Muscle of back (tissue), 11 donors: ENCODE results near the gene EPHB1. TPM values are rescaled to one million over a fixed set of nuclear protein-coding genes. Genes with fewer than 3 reads are reported as not detected.

Experiments
- DNase-seq, 3 donors: peaks; one replicate each; pipeline versions ENCODE4 v3.0.0 to v3.0.0-alpha.2; 2013
- polyA plus RNA-seq, 10 donors: library from polyadenylated mRNA; unstranded; fragments of 120-200 nt; gene quantifications; one replicate each; pipeline ENCODE4 v1.2.1, GENCODE V29; 2013; ENCODE audit not compliant: insufficient read length in 10 of 10

EPHB1 gene
- polyA plus RNA-seq, 10 donors = 21.9 to 44.0 (median 36.0) TPM

DNA sequence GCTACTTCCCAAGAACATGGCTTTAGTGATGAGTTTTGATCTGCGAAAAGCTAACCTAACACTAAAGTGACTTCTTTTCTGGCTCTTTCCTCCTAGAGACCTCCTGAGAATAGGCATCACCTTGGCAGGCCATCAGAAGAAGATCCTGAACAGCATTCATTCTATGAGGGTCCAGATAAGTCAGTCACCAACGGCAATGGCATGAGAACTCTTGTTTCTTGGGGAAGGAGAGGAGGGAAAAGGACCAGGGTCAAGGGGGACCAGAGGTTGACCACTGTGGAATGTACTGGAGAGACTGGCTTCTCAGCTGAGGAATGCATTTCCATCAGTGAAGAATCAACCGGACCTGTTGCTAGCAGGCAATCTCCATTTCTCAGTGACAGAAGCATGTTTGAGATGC is 463.9 kb downstream of the EPHB1 start:
- no peak for DNase-seq

DNA sequence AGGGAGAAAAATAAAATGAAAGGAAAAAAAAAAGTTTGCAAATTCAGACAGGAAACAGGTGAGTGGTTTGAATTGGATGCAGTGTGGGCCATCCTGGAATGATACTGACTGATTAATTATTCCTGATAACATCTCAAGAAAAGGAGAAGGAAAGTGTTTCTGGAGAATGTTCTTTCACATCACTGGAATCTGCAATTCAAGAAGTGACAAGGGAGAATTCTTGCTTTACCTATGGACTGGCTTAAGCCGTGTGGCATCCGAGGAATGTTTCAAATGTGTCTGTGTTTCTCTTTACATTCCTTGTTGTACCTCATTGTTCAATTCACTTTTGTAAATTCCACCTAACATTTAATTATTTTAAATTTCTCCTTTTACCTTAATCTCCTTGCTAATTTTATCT is 465.0 kb downstream of the EPHB1 start:
- DNase-seq = no peak

DNA sequence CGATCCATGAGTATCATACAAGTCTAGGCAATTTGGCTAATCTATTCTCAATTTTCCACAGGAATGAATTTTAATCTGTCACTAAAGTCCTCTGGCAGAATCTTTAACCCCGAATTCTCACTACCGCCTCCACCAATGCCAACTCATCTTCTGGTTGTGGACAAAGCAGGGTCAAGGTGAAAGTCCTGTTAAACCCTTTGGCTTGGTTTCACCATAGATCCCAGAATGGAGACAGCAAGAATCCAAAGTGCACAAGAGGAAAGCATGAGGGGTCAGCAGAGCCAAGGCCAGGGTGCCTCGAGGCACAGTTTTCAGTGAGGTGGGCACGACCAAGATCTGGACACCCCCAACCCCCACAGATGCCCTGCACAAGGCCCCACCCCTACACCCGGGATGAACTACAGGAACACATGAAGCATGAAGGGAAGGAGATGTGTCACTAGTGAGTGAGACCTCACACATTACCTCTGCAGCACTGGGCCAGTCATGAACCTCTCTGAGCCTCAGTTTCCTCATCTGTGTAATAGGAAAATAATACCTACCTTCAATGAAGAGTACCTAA is 466.2 kb downstream of the EPHB1 start:
- DNase-seq = no peak

- DNase-seq = no peak
Observed at GRCh38 chr3:135261916-135262315, 466.9 kb downstream of the EPHB1 start.

DNA sequence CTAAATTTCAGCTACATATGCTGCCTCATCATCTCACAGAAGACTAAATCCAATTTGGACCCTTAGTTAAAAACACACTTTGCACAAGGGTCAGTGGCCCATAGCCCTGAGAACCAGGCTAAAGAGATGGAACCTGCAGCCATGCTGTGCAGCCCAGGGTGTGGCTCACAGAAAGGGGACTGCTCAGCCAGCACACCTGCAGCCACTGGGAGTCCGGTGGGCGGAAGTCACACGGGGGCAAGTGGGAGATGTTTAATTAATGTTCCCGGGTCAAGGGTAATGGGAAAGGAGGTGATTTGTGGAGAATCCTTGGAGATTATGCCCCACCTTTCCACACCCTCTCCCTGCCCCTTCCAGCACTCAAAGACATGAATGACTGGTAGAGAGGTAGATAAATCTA is 467.4 kb downstream of the EPHB1 start:
- DNase-seq = no peak

DNA sequence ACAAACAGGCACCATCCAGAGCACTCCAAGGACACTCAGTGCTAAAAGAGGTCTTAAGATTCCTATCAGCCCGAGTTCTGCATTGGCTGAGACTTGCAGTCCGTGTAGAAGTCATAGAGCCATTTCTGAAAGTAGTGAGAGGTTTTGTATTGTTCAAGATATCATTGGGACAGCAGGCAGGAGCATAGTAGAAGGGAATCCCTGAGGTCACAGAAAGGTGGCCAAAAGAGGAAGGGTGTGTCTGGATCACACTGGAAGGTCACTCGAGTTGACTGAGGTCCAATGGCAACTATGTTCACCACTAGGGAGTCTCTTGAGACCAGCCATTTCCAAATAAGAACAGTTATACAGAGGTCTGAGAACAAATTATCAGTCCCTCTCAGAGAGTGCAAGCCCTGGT is 468.3 kb downstream of the EPHB1 start:
- DNase-seq = no peak

- no peak for DNase-seq
Observed at GRCh38 chr3:135267487-135267886, 472.4 kb downstream of the EPHB1 start.

GRCh38 chr3:135268941-135269532 is 474.0 kb downstream of the EPHB1 start:
- DNase-seq = no peak

DNA sequence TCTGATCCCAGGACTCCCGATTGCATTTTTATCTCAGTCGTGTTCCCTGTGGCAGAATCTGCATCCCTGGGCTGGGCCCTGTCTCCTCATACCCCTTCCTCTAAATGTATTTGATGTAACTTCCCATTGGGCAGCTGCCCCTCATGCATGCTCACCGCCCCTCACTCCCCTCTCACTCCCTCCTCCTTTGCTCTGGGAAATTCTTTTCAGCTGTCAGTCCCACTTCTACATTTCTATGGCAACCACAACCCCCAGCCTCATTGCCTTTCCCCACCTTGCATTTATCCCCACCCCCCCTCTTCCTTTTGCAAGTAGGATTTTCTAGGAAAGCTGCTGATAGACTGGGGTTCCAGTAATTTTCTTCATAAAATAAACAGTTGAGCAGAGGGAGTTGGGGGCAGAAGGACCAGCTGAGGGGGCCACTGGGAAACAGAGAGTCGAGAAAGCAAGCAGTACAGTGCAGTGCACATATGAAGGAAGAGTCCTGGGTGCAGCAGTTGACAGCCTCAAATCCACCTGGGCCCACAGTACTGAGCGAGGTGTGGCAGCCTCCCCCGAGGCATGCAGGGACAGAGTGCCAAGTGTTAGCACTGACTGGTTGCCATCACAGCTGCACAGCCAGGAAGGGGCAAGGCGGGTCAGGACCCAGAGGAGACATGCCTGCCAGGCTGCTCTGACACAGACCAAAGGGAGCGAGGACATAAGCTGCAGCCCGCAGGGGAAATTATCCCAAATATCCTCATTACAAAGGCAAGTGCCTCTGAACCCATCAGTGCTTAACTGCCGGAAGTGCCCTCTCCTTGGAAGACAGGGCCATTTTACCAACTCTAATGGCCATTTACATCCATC is 476.3 kb downstream of the EPHB1 start:
- DNase-seq = no peak

- no peak for DNase-seq
Observed at GRCh38 chr3:135272026-135272669, 477.1 kb downstream of the EPHB1 start.

GRCh38 chr3:135292162-135292561 is 497.1 kb downstream of the EPHB1 start:
- DNase-seq = no peak

DNA sequence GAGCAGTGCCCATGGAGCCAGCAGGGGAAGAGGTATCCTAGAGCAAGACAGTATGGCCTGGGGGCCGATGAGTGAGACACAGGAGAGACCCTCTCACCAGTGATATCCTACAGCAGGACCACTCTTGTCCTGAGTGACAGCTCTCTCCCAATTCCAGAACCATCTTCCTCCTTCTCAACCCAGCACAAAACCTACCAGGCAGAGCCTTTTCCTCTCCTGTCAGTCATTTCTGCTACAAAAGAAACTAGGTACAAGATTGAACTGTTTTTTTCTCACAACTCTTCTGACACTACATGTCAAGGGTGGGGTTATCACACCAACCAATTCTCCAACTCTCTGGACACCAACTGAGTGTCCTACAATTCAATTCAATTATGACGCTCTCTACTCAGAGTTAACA is 506.6 kb downstream of the EPHB1 start:
- no peak for DNase-seq

- DNase-seq = no peak
Observed at GRCh38 chr3:135304378-135304777, 509.3 kb downstream of the EPHB1 start.

Other genes starting within 250 kb of the EPHB1 start
- 10 to 100 TPM; 23.1 to 71.1 (median 49.3) TPM for gene KY, start 144.2 kb upstream of the EPHB1 start, polyA plus RNA-seq